GM10248 (cell line): ENCODE data around the gene PPIC.

Source experiments
- CTCF ChIA-PET: fragments of 300-600 bp; sonication (Branson Sonifier 250); formaldehyde crosslinking; extraction: SDS; loops from one replicate; lab custom pipeline; 2021; ENCODE audit warnings: antibody characterized with exemption; lab: Yijun Ruan, JAX
- POLR2A ChIA-PET: fragments of 350-650 bp; sonication (Branson Sonifier 250); formaldehyde crosslinking; extraction: SDS; loops from one replicate; lab custom pipeline; 2020; ENCODE audit warnings: antibody characterized with exemption; lab: Yijun Ruan, JAX
- DNase-seq: peaks from one replicate; pipeline ENCODE4 v3.0.0; 2012; ENCODE audit errors: extremely low spot score
- TF ChIP-seq, protein P1 (sequence below): IDR thresholded peaks from 2 replicates; pipeline ENCODE4 v1.5.1; 2012; ENCODE audit warnings: mild to moderate bottlenecking, low read depth; ENCODE audit errors: extremely low read depth, missing control alignments, control extremely low read depth

The PPIC gene

DNA sequence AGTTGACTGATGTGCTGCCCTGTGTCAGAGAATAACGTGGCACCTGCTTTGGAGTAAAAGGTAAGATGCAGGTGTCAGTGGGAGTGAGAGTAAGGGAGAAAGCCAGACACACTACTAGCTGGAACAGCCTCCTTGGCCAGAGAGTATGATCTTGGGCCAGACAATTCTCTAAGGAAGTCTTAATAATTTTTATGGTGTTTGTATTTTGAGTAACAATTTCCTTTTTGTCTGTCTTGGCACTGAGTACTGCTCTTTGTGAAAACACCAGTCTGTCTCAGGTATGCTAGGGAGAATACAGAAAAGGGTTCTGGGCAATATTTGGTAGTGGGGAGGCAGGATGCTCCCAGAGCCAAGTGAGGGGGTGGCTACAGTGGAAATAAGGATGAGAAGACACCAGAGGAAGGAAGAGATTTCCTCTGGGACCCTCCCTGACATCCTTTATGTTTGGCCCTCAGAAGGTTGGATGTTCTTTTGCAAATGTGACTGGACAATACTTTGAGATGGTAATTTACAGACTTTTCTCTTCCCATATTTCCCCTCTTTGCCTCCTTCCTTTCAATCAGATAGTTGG, 31.9 kb upstream of the PPIC start:
- TF ChIP-seq, protein P1, sequence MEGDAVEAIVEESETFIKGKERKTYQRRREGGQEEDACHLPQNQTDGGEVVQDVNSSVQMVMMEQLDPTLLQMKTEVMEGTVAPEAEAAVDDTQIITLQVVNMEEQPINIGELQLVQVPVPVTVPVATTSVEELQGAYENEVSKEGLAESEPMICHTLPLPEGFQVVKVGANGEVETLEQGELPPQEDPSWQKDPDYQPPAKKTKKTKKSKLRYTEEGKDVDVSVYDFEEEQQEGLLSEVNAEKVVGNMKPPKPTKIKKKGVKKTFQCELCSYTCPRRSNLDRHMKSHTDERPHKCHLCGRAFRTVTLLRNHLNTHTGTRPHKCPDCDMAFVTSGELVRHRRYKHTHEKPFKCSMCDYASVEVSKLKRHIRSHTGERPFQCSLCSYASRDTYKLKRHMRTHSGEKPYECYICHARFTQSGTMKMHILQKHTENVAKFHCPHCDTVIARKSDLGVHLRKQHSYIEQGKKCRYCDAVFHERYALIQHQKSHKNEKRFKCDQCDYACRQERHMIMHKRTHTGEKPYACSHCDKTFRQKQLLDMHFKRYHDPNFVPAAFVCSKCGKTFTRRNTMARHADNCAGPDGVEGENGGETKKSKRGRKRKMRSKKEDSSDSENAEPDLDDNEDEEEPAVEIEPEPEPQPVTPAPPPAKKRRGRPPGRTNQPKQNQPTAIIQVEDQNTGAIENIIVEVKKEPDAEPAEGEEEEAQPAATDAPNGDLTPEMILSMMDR = no peak
- ChIA-PET POLR2A (no interaction called here), CTCF (no interaction called here)
- no peak for DNase-seq

DNA sequence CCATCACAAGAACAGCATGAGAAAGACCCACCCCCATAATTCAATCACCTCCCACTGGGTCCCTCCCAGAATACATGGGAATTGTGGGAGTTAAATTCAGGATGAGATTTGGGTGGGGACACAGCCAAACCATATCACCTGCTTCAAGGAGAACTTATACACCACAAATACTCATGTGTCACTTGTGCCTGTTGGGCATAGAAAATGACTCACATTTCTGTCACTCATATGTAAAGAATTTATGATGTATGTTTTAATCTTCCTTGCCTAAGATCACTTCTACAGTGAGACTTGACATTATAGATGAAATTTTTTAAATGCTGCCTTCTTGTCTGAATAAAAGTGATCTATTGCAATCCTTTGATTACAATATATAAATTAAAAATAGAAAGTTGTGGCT, 29.5 kb upstream of the PPIC start:
- TF ChIP-seq, protein P1 = no peak
- ChIA-PET POLR2A (no interaction called here), CTCF (no interaction called here)
- no peak for DNase-seq

DNA sequence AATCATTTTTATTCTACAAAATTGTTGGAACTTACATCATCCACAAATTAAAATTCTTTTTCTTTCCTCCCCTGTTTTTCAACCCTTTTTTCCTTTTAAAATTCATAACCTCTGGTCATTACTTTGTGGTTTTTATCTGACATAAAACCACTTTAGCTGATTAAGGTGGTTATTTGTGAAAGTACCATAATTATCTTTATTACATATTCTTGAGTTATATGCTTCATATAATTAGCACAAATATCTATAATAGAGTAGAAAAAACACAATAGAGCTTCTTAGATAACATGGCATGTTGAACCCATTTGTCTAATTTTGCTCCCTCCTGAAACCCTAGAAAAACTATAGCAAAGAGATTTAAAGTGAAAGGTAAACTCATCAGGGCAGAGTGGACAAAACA, 22.9 kb upstream of the PPIC start:
- CTCF ChIA-PET = interaction anchor here (0.9 to 1.3 kb wide), 4 partner anchors 12 to 58 kb away, joined by 3 read pairs; no protein-coding TSS in a partner anchor
- POLR2A ChIA-PET = no interaction called here
- TF ChIP-seq, protein P1 = no peak
- DNase-seq = no peak

DNA sequence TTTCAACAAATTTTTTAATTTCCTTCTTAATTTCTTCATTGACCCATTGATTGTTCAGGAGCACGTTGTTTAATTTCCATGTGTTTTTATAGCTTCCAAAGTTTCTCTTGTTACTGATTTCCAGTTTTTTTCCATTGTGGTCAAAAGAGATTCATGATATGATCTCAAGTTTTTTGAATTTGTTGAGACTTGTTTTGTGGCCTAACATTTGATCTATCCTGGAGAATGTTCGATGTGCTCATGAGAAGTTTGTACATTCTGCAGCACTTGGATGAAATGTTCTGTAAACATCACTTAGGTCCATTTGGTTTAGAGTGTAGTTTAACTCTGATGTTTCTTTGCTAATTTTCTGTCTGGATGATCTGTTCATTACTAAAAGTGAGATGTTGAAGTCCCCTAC, 14.7 kb upstream of the PPIC start:
- TF ChIP-seq, protein P1 = no peak
- POLR2A ChIA-PET = no interaction called here
- no peak for DNase-seq
- CTCF ChIA-PET = no interaction called here

DNA sequence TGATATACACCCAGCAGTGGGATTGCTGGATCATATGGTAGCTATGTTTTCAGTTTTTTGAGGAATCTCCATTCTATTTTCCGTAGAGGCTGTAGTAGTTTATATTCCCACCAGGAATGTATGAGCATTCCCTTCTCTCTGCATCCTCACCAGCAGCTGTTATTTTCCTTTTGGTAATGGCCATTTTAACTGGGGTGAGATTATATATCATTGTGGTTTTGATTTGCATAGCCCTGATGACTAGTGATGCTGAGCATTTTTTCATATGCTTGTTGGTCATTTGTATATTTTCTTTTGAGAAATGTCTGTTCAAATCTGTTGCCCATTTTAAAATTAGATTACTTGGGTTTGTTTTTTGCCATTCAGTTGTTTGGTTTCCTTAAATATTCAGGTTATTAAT, 11.2 kb upstream of the PPIC start:
- ChIA-PET CTCF (interaction anchor here (0.9 kb wide), 2 partner anchors 12 to 543 kb away, joined by 3 read pairs; no protein-coding TSS in a partner anchor), POLR2A (no interaction called here)
- TF ChIP-seq, protein P1 = no peak
- no peak for DNase-seq

DNA sequence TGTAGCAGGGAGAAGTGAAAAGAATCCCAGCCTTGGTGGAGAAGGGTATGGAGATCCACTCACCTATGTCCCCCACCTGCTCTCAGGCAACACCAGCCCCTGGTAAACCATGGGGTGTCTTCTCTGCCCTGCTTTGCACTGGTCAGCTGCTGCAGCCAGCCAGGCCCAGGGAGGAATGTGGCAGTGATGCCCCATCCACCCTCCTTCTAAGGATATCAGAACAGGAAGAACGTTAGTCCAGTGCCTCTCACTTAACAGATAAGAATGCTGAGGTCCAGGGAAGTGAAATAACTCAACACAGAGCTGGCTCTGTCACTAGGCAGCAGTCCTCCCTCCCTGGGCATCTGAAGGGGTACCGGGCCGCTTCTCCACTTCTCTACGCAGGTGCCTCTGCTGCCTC, 9.7 kb upstream of the PPIC start:
- ChIA-PET CTCF (no interaction called here), POLR2A (no interaction called here)
- no peak for DNase-seq
- TF ChIP-seq, protein P1 = no peak
